ENCODE results near the gene SLC35F2.
A peak's percentile ranks its signal among the peaks of the same experiment; 100 is the strongest.

The SLC35F2 gene

GRCh38 chr11:107789767-107790166, 68.8 kb downstream of the SLC35F2 start:
- H3K18ac ChIP-seq (ENCODE audit: low read length): no peak overlapping the region
- H3K4me2 ChIP-seq (ENCODE audit: low read length): no peak overlapping the region
- no peak overlapping the region for H3K4ac ChIP-seq (ENCODE audit: low read depth, low read length)
- peaks cover 2 to 5% of the 10 kb centered on the region in 2 experiments for H3K36me3 ChIP-seq (ENCODE audit: control insufficient read depth in 1 of 2, insufficient read depth in 2 of 2, low read length in 2 of 2)
- no CpG with 5 or more reads among the region's 7 CpGs for WGBS (ENCODE audit: extremely low coverage, insufficient coverage, insufficient read length)
- H3K4me3 ChIP-seq (ENCODE audit: low read depth, low read length): no peak overlapping the region
- H2BK5ac ChIP-seq (ENCODE audit: low read depth, low read length, poor library complexity): no peak overlapping the region
- no peak overlapping the region for H2BK120ac ChIP-seq (ENCODE audit: insufficient read depth, low read length, poor library complexity)
- no peak overlapping the region for H3K9ac ChIP-seq (ENCODE audit: low read length)
- peak overlapping the region; percentile 51 for H4K12ac ChIP-seq (ENCODE audit: low read depth, low read length)
- H4K8ac ChIP-seq (ENCODE audit: low read depth, low read length): peak overlapping the region; percentile 43
- no peak overlapping the region for H3K27ac ChIP-seq (ENCODE audit: low read depth, low read length)
- no peak overlapping the region for H2AFZ ChIP-seq (ENCODE audit: insufficient read depth, low read length, poor library complexity)
- no peaks in the 10 kb centered on the region for H3K9me3 ChIP-seq (ENCODE audit: insufficient read depth, low read depth, low read length)
- no peaks in the 10 kb centered on the region for H3K27me3 ChIP-seq (ENCODE audit: insufficient read depth, low read length)
- no peak overlapping the region for H3K23ac ChIP-seq (ENCODE audit: low read length)
- H2AK5ac ChIP-seq (ENCODE audit: low read length): no peak overlapping the region
- no peak overlapping the region for H2BK12ac ChIP-seq (ENCODE audit: low read length)
- no peak for DNase-seq
- peaks cover 20% of the 10 kb centered on the region for H3K79me1 ChIP-seq (ENCODE audit: low read length)
- peak overlapping the region; percentile 59 for H4K91ac ChIP-seq (ENCODE audit: low read depth, low read length)
- no peak overlapping the region for H3K14ac ChIP-seq (ENCODE audit: low read length)
- no peaks in the 10 kb centered on the region for H3K79me2 ChIP-seq (ENCODE audit: control insufficient read depth, insufficient read depth, low read length, poor library complexity)
- peaks cover 25 to 36% of the 10 kb centered on the region in 2 experiments for H3K4me1 ChIP-seq (ENCODE audit: control insufficient read depth in 1 of 2, insufficient read depth in 2 of 2, low read length in 2 of 2)

GRCh38 chr11:107787733-107788132, 70.9 kb downstream of the SLC35F2 start:
- peaks cover 15% of the 10 kb centered on the region for H3K79me1 ChIP-seq (ENCODE audit: low read length)
- no CpG with 5 or more reads among the region's 5 CpGs for WGBS (ENCODE audit: extremely low coverage, insufficient coverage, insufficient read length)
- no peak overlapping the region for H3K23ac ChIP-seq (ENCODE audit: low read length)
- H2BK120ac ChIP-seq (ENCODE audit: insufficient read depth, low read length, poor library complexity): no peak overlapping the region
- H3K79me2 ChIP-seq (ENCODE audit: control insufficient read depth, insufficient read depth, low read length, poor library complexity): no peaks in the 10 kb centered on the region
- H4K91ac ChIP-seq (ENCODE audit: low read depth, low read length): no peak overlapping the region
- H2AFZ ChIP-seq (ENCODE audit: insufficient read depth, low read length, poor library complexity): no peak overlapping the region
- H3K9me3 ChIP-seq (ENCODE audit: insufficient read depth, low read depth, low read length): no peaks in the 10 kb centered on the region
- DNase-seq: no peak
- H2AK5ac ChIP-seq (ENCODE audit: low read length): no peak overlapping the region
- no peak overlapping the region for H3K14ac ChIP-seq (ENCODE audit: low read length)
- no peaks in the 10 kb centered on the region for H3K36me3 ChIP-seq (ENCODE audit: control insufficient read depth in 1 of 2, insufficient read depth in 2 of 2, low read length in 2 of 2)
- no peak overlapping the region for H3K4me2 ChIP-seq (ENCODE audit: low read length)
- no peak overlapping the region for H4K8ac ChIP-seq (ENCODE audit: low read depth, low read length)
- no peak overlapping the region for H3K9ac ChIP-seq (ENCODE audit: low read length)
- H3K18ac ChIP-seq (ENCODE audit: low read length): no peak overlapping the region
- H3K4me3 ChIP-seq (ENCODE audit: low read depth, low read length): no peak overlapping the region
- peak overlapping the region; percentile 81 for H3K27ac ChIP-seq (ENCODE audit: low read depth, low read length)
- no peak overlapping the region for H2BK12ac ChIP-seq (ENCODE audit: low read length)
- H3K27me3 ChIP-seq (ENCODE audit: insufficient read depth, low read length): no peaks in the 10 kb centered on the region
- no peak overlapping the region for H2BK5ac ChIP-seq (ENCODE audit: low read depth, low read length, poor library complexity)
- H3K4me1 ChIP-seq (ENCODE audit: control insufficient read depth in 1 of 2, insufficient read depth in 2 of 2, low read length in 2 of 2): peaks cover 22 to 32% of the 10 kb centered on the region in 2 experiments
- no peak overlapping the region for H4K12ac ChIP-seq (ENCODE audit: low read depth, low read length)
- H3K4ac ChIP-seq (ENCODE audit: low read depth, low read length): no peak overlapping the region

- Histone ChIP-seq H3K79me2 (ENCODE audit: control insufficient read depth, insufficient read depth, low read length, poor library complexity) (no peaks in the 10 kb centered on the region), H3K4ac (ENCODE audit: low read depth, low read length) (no peak overlapping the region), H2AK5ac (ENCODE audit: low read length) (no peak overlapping the region), H2AFZ (ENCODE audit: insufficient read depth, low read length, poor library complexity) (no peak overlapping the region), H3K14ac (ENCODE audit: low read length) (no peak overlapping the region), H3K4me1 (ENCODE audit: control insufficient read depth in 1 of 2, insufficient read depth in 2 of 2, low read length in 2 of 2) (peaks cover 8 to 19% of the 10 kb centered on the region in 2 experiments), H3K4me3 (ENCODE audit: low read depth, low read length) (no peak overlapping the region), H3K27me3 (ENCODE audit: insufficient read depth, low read length) (no peaks in the 10 kb centered on the region), H3K79me1 (ENCODE audit: low read length) (peaks cover 8% of the 10 kb centered on the region), H3K18ac (ENCODE audit: low read length) (no peak overlapping the region), H2BK12ac (ENCODE audit: low read length) (no peak overlapping the region), H2BK5ac (ENCODE audit: low read depth, low read length, poor library complexity) (no peak overlapping the region), H4K8ac (ENCODE audit: low read depth, low read length) (no peak overlapping the region), H4K12ac (ENCODE audit: low read depth, low read length) (no peak overlapping the region), H3K23ac (ENCODE audit: low read length) (no peak overlapping the region), H3K9ac (ENCODE audit: low read length) (no peak overlapping the region), H3K4me2 (ENCODE audit: low read length) (no peak overlapping the region), H3K9me3 (ENCODE audit: insufficient read depth, low read depth, low read length) (no peaks in the 10 kb centered on the region), H4K91ac (ENCODE audit: low read depth, low read length) (no peak overlapping the region), H2BK120ac (ENCODE audit: insufficient read depth, low read length, poor library complexity) (no peak overlapping the region), H3K27ac (ENCODE audit: low read depth, low read length) (no peak overlapping the region), H3K36me3 (ENCODE audit: control insufficient read depth in 1 of 2, insufficient read depth in 2 of 2, low read length in 2 of 2) (no peaks in the 10 kb centered on the region)
- WGBS (ENCODE audit: extremely low coverage, insufficient coverage, insufficient read length): no CpG with 5 or more reads among the region's 5 CpGs
- DNase-seq: peak; percentile 19 to 45
Observed at GRCh38 chr11:107785401-107785800, 73.2 kb downstream of the SLC35F2 start.

- Histone ChIP-seq H3K79me2 (ENCODE audit: control insufficient read depth, insufficient read depth, low read length, poor library complexity) (no peaks in the 10 kb centered on the region), H3K36me3 (ENCODE audit: control insufficient read depth in 1 of 2, insufficient read depth in 2 of 2, low read length in 2 of 2) (no peaks in the 10 kb centered on the region), H2BK120ac (ENCODE audit: insufficient read depth, low read length, poor library complexity) (no peak overlapping the region), H3K4me2 (ENCODE audit: low read length) (no peak overlapping the region), H3K23ac (ENCODE audit: low read length) (no peak overlapping the region), H3K9me3 (ENCODE audit: insufficient read depth, low read depth, low read length) (no peaks in the 10 kb centered on the region), H3K79me1 (ENCODE audit: low read length) (peaks cover 2% of the 10 kb centered on the region), H4K12ac (ENCODE audit: low read depth, low read length) (no peak overlapping the region), H3K4me1 (ENCODE audit: control insufficient read depth in 1 of 2, insufficient read depth in 2 of 2, low read length in 2 of 2) (peaks cover 7 to 10% of the 10 kb centered on the region in 2 experiments), H3K18ac (ENCODE audit: low read length) (no peak overlapping the region), H2AK5ac (ENCODE audit: low read length) (no peak overlapping the region), H2BK12ac (ENCODE audit: low read length) (no peak overlapping the region), H3K14ac (ENCODE audit: low read length) (no peak overlapping the region), H2AFZ (ENCODE audit: insufficient read depth, low read length, poor library complexity) (no peak overlapping the region), H2BK5ac (ENCODE audit: low read depth, low read length, poor library complexity) (no peak overlapping the region), H3K27ac (ENCODE audit: low read depth, low read length) (no peak overlapping the region), H4K91ac (ENCODE audit: low read depth, low read length) (no peak overlapping the region), H3K4ac (ENCODE audit: low read depth, low read length) (no peak overlapping the region), H3K9ac (ENCODE audit: low read length) (no peak overlapping the region), H4K8ac (ENCODE audit: low read depth, low read length) (no peak overlapping the region), H3K4me3 (ENCODE audit: low read depth, low read length) (no peak overlapping the region), H3K27me3 (ENCODE audit: insufficient read depth, low read length) (no peaks in the 10 kb centered on the region)
- no peak for DNase-seq
- WGBS (ENCODE audit: extremely low coverage, insufficient coverage, insufficient read length): no CpG with 5 or more reads among the region's 4 CpGs
Observed at GRCh38 chr11:107783121-107783520, 75.5 kb downstream of the SLC35F2 start.
